ENCODE data around the gene SEPHS2.
A peak's percentile ranks its signal among the peaks of the same experiment; 100 is the strongest.

The SEPHS2 gene

GRCh38 chr16:30428055-30428454 lies 17.6 kb downstream of the SEPHS2 start:
- no peak overlapping the region for H3K4me3 Mint-ChIP-seq
- H3K9me3 Mint-ChIP-seq, result no peaks in the 10 kb centered on the region
- no peaks in the 10 kb centered on the region for H3K36me3 Mint-ChIP-seq
- ATAC-seq, result no peak
- H3K27ac Mint-ChIP-seq, result peak overlapping the region; percentile 78
- H3K4me1 Mint-ChIP-seq, result peaks cover 7% of the 10 kb centered on the region
- no peak for DNase-seq (ENCODE audit: low spot score in 2 of 2)

GRCh38 chr16:30421010-30421409 lies 24.7 kb downstream of the SEPHS2 start:
- ATAC-seq (no peak), DNase-seq (ENCODE audit: low spot score in 2 of 2) (no peak)
- Mint-ChIP-seq H3K9me3 (no peaks in the 10 kb centered on the region), H3K36me3 (peaks cover 23% of the 10 kb centered on the region), H3K4me1 (peaks cover 34% of the 10 kb centered on the region), H3K27ac (peak overlapping the region; percentile 46), H3K4me3 (no peak overlapping the region)

- H3K4me3 Mint-ChIP-seq, result peak overlapping the region; percentile 63
- peaks cover 44% of the 10 kb centered on the region for H3K36me3 Mint-ChIP-seq
- H3K4me1 Mint-ChIP-seq, result peaks cover 34% of the 10 kb centered on the region
- DNase-seq (ENCODE audit: low spot score in 2 of 2), result peak in 1 of 2 donors; percentile 59
- no peak for ATAC-seq
- H3K9me3 Mint-ChIP-seq, result no peaks in the 10 kb centered on the region
- no peak overlapping the region for H3K27ac Mint-ChIP-seq
These were observed 27.1 kb downstream of the SEPHS2 start for GRCh38 chr16:30418350-30419181.

- Mint-ChIP-seq H3K27ac (no peak overlapping the region), H3K9me3 (no peaks in the 10 kb centered on the region), H3K36me3 (peaks cover 52% of the 10 kb centered on the region), H3K4me1 (peaks cover 34% of the 10 kb centered on the region), H3K4me3 (peak overlapping the region; percentile 63)
- DNase-seq (ENCODE audit: low spot score in 2 of 2), result peak; percentile 76 to 89
- ATAC-seq, result peak; percentile 95
These were observed 27.9 kb downstream of the SEPHS2 start for GRCh38 chr16:30417529-30418349.

- no peaks in the 10 kb centered on the region for H3K9me3 Mint-ChIP-seq
- H3K36me3 Mint-ChIP-seq, result peaks cover 61% of the 10 kb centered on the region
- H3K4me1 Mint-ChIP-seq, result peaks cover 38% of the 10 kb centered on the region
- DNase-seq (ENCODE audit: low spot score in 2 of 2) (no peak), ATAC-seq (no peak)
- peak overlapping the region; percentile 1 for H3K27ac Mint-ChIP-seq
- H3K4me3 Mint-ChIP-seq, result peak overlapping the region; percentile 63
These were observed 28.8 kb downstream of the SEPHS2 start for GRCh38 chr16:30416624-30417528.

- Mint-ChIP-seq H3K4me3 (no peak overlapping the region), H3K9me3 (no peaks in the 10 kb centered on the region)
These were observed 29.5 kb downstream of the SEPHS2 start for GRCh38 chr16:30416047-30416603.

GRCh38 chr16:30414159-30414558 lies 31.5 kb downstream of the SEPHS2 start:
- Mint-ChIP-seq H3K27ac (peak overlapping the region; percentile 60), H3K36me3 (peaks cover 85% of the 10 kb centered on the region), H3K4me3 (no peak overlapping the region), H3K4me1 (peaks cover 41% of the 10 kb centered on the region), H3K9me3 (no peaks in the 10 kb centered on the region)
- ATAC-seq (no peak), DNase-seq (ENCODE audit: low spot score in 2 of 2) (no peak)

More at GRCh38 chr16:30416047-30416603, 29.5 kb downstream of the SEPHS2 start:
- ATAC-seq (no peak), DNase-seq (ENCODE audit: low spot score in 2 of 2) (no peak)
- H3K27ac Mint-ChIP-seq, result peak overlapping the region; percentile 1
- peaks cover 37% of the 10 kb centered on the region for H3K4me1 Mint-ChIP-seq
- peaks cover 68% of the 10 kb centered on the region for H3K36me3 Mint-ChIP-seq

- peaks cover 45% of the 10 kb centered on the region for H3K4me1 Mint-ChIP-seq
- H3K36me3 Mint-ChIP-seq, result peaks cover 80% of the 10 kb centered on the region
- ATAC-seq (no peak), DNase-seq (ENCODE audit: low spot score in 2 of 2) (no peak)
- H3K4me3 Mint-ChIP-seq, result no peak overlapping the region
- no peaks in the 10 kb centered on the region for H3K9me3 Mint-ChIP-seq
- H3K27ac Mint-ChIP-seq, result peak overlapping the region; percentile 60
These were observed 32.4 kb downstream of the SEPHS2 start for GRCh38 chr16:30413112-30413806.

- Mint-ChIP-seq H3K27ac (peak overlapping the region; percentile 96), H3K36me3 (peaks cover 62% of the 10 kb centered on the region), H3K9me3 (no peaks in the 10 kb centered on the region), H3K4me3 (peak overlapping the region; percentile 88), H3K4me1 (peaks cover 40% of the 10 kb centered on the region)
- peak; percentile 72 for ATAC-seq
- DNase-seq (ENCODE audit: low spot score in 2 of 2), result peak; percentile 95 to 98
These were observed 36.3 kb downstream of the SEPHS2 start for GRCh38 chr16:30409125-30410060.

- peaks cover 48% of the 10 kb centered on the region for H3K36me3 Mint-ChIP-seq
- no peaks in the 10 kb centered on the region for H3K9me3 Mint-ChIP-seq
- peak overlapping the region; percentile 96 for H3K27ac Mint-ChIP-seq
- peak overlapping the region; percentile 88 for H3K4me3 Mint-ChIP-seq
- peaks cover 40% of the 10 kb centered on the region for H3K4me1 Mint-ChIP-seq
- ATAC-seq (no peak), DNase-seq (ENCODE audit: low spot score in 2 of 2) (no peak)
These were observed 37.7 kb downstream of the SEPHS2 start for GRCh38 chr16:30407804-30408534.

- H3K9me3 Mint-ChIP-seq, result no peaks in the 10 kb centered on the region
- H3K27ac Mint-ChIP-seq, result peak within 1 kb of the TSS; percentile 96
- ATAC-seq (peak; percentile 91), DNase-seq (ENCODE audit: low spot score in 2 of 2) (peak; percentile 87 to 96)
- H3K36me3 Mint-ChIP-seq, result peaks cover 41% of the 10 kb centered on the region
- peaks cover 39% of the 10 kb centered on the region for H3K4me1 Mint-ChIP-seq
- peak within 1 kb of the TSS; percentile 88 for H3K4me3 Mint-ChIP-seq
These were observed 38.4 kb downstream of the SEPHS2 start, which contains the start of gene ZNF771 for GRCh38 chr16:30407102-30407803. Gene ZNF771 (plus strand): TSS chr16:30407606. CDS start chr16:30408054, 448 bp downstream.

GRCh38 chr16:30406795-30407101 lies 38.9 kb downstream of the SEPHS2 start:
- ATAC-seq, result peak; percentile 31

More at GRCh38 chr16:30406795-30407101, 38.9 kb downstream of the SEPHS2 start:
- Mint-ChIP-seq H3K4me3 (peak overlapping the region; percentile 88), H3K4me1 (peaks cover 36% of the 10 kb centered on the region), H3K27ac (peak overlapping the region; percentile 96), H3K9me3 (no peaks in the 10 kb centered on the region), H3K36me3 (peaks cover 36% of the 10 kb centered on the region)
- no peak for DNase-seq (ENCODE audit: low spot score in 2 of 2)
